Hepatocyte (in vitro differentiated cells): ENCODE data around the gene GTF2F1.

Experiments used
- EZH2 ChIP-seq: fragments of 200-600 bp; sonication (generic); IDR thresholded peaks from 2 replicates; pipeline ENCODE4 v1.6.1; 2016; ENCODE audit warnings: antibody characterized with exemption, mild to moderate bottlenecking, borderline replicate concordance
- TF ChIP-seq, protein P1 (sequence below): fragments of 200-600 bp; sonication (generic); IDR thresholded peaks from 2 replicates; pipeline ENCODE4 v1.5.1; 2016; ENCODE audit warnings: antibody characterized with exemption, mild to moderate bottlenecking; ENCODE audit not compliant: poor library complexity

DNA sequence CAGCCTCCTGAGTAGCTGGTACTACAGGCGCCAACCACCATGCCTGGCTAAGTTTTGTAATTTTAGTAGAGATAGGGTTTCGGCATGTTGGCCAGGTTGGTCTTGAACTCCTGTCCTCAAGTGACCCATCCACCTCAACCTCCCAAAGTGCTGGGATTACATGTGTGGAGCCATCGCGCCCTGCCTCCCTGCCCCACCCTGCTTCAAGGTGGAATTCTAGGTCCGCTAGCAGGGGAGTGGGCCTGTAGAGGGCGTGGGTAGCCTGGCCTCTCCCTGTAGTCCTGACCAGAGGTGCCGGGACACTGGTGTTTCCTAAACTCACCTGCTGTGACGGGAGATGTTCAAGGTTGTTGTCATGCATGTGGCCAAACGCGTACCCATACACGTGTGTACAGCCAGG lies 40.2 kb upstream of the GTF2F1 start:
- TF ChIP-seq, protein P1, sequence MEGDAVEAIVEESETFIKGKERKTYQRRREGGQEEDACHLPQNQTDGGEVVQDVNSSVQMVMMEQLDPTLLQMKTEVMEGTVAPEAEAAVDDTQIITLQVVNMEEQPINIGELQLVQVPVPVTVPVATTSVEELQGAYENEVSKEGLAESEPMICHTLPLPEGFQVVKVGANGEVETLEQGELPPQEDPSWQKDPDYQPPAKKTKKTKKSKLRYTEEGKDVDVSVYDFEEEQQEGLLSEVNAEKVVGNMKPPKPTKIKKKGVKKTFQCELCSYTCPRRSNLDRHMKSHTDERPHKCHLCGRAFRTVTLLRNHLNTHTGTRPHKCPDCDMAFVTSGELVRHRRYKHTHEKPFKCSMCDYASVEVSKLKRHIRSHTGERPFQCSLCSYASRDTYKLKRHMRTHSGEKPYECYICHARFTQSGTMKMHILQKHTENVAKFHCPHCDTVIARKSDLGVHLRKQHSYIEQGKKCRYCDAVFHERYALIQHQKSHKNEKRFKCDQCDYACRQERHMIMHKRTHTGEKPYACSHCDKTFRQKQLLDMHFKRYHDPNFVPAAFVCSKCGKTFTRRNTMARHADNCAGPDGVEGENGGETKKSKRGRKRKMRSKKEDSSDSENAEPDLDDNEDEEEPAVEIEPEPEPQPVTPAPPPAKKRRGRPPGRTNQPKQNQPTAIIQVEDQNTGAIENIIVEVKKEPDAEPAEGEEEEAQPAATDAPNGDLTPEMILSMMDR, result no peak
- TF ChIP-seq EZH2, result no peak
